HG02571 (cell line): ENCODE measurements around the gene MTMR10.

ENCODE experiments used
- ATAC-seq: cut with Tn5 transposase; IDR thresholded peaks from one replicate; pipeline ENCODE4 v1.9.1; 2021; ENCODE audit warnings: mild to moderate bottlenecking, moderate library complexity; ENCODE audit not compliant: unreplicated experiment

Gene MTMR10

GRCh38 chr15:30921781-30922479, 69.5 kb downstream of the MTMR10 start:
- no peak for ATAC-seq

- no peak for ATAC-seq
Observed at GRCh38 chr15:30921106-30921505, 70.3 kb downstream of the MTMR10 start.

GRCh38 chr15:30919877-30920550, 71.4 kb downstream of the MTMR10 start:
- ATAC-seq = no peak

- ATAC-seq = no peak
Observed at GRCh38 chr15:30918366-30918765, 73.1 kb downstream of the MTMR10 start.

- ATAC-seq = no peak
Observed at GRCh38 chr15:30917675-30918074, 73.8 kb downstream of the MTMR10 start.

GRCh38 chr15:30917013-30917412, 74.4 kb downstream of the MTMR10 start:
- ATAC-seq = no peak

GRCh38 chr15:30913761-30914160, 77.7 kb downstream of the MTMR10 start:
- ATAC-seq = no peak

GRCh38 chr15:30906366-30906765, 85.1 kb downstream of the MTMR10 start:
- no peak for ATAC-seq

- no peak for ATAC-seq
Observed at GRCh38 chr15:30905821-30906220, 85.6 kb downstream of the MTMR10 start.

GRCh38 chr15:30904812-30905211, 86.6 kb downstream of the MTMR10 start:
- no peak for ATAC-seq

GRCh38 chr15:30903497-30904187, 87.8 kb downstream of the MTMR10 start, which contains the start of gene FAN1:
Gene FAN1 (plus strand): TSS chr15:30903915. CDS start chr15:30904664, 749 bp downstream.
- peak; percentile 88 for ATAC-seq

GRCh38 chr15:30901889-30902288, 89.5 kb downstream of the MTMR10 start:
- ATAC-seq = no peak

GRCh38 chr15:30896211-30896606, 95.2 kb downstream of the MTMR10 start:
- ATAC-seq = no peak

GRCh38 chr15:30895461-30896210, 95.8 kb downstream of the MTMR10 start:
- ATAC-seq = no peak

- ATAC-seq = no peak
Observed at GRCh38 chr15:30889196-30889595, 102.2 kb downstream of the MTMR10 start.
